Middle frontal gyrus (tissue), 1 donor: ENCODE results near the gene TRIM41.
"Not testable (repeated sequence)": the region's sequence is repeated elsewhere in the genome, so short reads cannot be mapped to it uniquely, and the experiment has no call there.

Experiments used
- DNase-seq: peaks from one replicate; pipeline ENCODE4 v3.0.0-alpha.2; 2015; ENCODE audit warnings: low spot score; ENCODE audit errors: extremely low spot score

TRIM41 gene

DNA sequence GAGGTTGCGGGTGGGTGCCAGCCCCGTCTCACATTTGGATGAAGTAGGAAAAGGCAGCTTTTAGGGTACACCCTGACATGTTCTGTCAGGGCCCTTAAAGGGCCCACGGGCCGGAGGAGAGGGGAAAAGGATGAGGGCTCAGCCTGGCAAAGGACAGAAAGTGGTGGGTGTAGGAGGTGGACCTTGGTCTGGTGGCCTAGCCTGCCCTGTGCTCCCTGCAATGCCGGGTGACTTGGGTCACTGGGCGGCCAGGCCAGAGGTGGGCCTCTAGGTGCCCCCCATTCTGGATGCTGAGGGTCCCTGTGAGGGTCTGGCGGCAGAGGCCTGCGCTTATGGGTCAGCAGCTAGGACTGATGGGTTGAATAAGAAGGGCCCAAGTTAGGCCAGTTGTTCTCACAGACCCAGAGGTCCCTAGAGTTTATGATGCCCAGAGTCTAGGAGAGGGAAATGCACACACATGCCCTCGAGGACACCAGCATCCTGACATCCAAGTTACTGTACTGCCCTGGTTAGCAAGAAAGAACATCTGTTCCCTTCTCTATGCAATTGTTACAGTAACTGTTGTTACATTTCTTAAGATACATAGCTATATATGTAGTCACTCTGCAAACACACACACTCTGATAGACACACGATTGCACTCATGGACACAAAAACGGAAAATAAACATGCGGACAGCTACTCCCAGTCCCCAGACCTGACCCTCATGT is 30.6 kb upstream of the TRIM41 start:
- DNase-seq: no peak

DNA sequence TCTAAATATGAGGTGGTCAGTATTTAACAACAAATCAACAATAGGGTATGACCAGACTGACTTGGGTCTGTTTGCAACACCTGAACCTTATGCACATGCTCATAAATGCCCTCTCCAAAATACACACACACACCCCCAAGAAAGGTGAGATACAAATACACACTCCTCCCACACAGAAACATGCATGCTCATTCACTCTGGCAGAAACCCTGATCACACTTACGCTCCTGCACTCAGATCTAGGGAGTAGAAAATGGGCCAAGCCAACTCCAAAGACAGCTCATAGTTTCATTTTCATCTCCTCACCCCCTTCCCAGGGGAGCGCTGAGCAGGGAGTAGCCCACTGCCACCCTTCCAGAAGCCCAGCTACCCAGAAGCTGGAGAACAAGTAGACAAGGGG is 29.4 kb upstream of the TRIM41 start:
- DNase-seq: no peak

DNA sequence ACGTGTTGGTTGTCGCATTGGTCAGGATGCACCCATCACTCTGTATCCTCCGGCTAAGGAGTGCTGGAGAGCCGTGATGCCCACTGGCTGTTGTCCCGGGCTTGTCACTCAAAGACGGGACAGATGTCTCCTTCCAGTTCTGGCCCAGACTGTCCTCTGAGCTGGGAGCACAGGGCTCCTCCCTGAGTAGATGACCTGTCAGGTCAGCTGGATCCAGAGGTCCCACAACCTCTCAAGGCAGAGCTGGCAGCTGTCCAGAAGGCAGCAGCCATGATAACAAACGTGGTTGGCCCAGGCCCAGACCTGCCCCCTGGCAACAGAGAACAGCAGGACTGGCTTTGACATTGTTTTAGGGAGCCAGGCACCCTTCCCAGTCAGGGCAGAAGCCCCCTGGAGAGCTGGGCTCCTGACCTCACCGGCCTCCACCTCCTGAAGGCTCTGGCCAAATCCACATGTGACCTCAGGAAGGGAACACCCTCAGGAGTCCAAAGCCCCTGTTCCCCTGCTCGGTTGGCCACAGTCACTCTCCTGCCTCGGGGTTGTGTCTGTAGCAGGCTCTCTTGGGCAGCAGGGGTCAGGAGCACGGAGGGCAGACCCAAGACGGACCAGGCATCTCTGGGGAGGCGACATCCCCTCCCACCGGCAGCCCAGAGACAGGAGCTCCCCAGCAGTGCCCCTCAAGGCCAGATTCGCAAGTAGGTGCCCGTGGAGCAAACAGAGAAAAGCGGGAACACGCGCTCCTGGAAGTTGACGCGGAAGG is 28.4 kb upstream of the TRIM41 start:
- no peak for DNase-seq

DNA sequence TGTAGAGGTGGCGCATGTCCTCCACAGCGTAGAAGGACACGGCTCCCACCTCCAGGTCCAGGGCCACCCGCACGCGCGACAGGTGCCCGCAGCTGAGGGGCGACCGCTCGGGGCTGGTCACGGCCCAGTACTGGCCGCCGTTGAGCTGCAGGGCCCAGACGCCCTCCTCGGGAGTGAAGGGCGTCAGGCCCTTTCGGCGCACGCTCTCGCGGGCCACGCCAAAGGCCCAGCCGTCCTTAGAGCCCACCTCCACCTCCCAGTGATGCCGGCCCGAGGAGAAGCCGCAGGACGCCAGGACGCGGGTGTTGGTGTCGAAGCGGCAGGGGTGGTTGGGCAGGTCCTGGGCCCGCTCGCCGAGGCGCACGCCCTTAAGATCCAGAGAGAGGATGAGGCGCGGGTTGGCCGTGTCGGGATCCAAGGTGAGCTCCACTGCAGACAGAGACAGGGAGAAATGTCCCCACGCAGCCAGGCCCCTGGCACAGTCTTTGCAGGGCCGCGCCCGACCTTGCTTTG is 27.8 kb upstream of the TRIM41 start:
- DNase-seq: no peak

DNA sequence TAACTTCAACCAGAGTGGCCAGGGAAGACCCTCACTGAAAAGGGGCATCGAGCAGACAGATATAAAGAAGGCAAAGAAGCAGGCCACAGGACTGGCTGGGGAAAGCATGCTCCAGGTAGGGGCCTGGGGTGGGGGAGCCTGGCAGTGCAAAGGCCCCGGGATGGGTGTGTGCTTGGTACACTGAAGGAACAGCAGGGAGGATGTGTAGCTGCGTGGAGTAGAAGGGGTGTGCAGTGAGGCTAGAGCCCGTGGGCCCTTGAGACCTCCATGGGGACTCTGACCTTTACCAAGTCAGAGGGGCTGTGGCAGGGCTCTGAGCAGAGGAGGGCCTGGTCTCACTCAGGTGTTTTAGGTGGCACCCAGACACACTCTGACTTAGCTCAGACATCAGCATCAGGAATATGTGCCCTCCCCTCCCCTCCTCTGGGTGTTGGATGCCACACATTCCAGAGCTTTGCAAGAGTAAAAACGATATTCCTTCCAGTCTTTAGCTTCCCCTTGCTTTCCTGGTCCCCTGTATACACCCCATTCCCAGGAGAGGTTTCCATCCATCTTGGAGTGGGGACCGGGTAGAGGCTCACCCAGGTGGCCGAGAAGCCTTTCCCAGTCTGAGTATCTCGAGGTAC is 25.6 kb upstream of the TRIM41 start:
- no peak for DNase-seq

DNA sequence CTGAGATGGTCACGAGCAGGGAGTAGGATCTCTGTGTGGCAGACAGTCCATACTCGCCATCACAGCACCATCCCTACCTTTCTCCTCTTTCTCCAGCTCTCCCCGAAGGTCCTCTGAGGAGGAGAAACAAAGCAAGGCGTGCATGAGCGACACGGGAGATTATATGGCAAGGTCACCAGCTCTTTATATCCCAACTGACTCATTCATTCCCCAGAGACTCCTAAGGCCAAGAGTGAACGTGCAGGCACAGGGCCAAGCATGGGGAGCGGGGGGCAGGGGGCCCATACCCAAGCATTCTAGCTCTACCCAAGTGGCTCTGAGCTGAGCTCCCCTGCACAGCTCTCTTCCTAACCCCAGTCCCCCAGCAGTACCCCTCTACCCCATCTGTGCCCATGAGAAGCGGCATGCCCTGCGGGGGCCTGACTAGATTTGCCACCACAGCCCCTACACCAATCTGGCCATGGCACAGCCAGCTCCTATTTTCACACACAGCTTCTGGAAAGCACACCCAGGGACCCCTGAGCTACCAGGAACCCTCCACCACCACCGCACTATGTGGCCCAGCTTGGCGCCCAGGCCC is 24.9 kb upstream of the TRIM41 start:
- no peak for DNase-seq

DNA sequence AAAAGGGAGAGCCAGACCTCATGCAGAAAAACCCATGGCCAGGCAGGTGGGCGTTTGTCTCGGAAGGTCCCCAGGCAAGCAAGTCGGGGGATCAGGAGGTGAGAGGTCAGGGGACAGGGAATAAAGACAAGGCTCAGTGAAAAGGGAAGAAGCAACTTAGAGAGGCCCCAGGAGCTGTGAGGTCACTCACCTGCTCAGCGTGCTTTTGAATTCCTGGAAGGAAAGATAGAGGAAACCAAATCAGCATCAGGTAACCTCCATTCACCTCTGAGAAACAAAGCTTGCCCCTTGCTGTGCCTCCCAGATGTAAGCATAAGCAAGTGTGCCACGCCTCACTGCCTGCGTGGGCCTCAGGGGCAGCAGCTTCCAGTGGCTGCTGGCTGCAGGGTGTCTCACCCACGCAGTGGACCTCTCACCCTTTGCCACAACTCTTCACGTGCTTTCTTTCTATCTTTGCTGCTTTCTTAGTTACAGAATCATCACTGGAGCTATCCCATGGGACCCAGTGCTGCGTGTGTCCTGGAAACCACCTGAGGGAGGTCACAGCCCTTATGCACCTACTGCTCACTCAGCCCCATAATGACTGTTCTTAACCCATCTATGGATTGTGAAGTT is 24.1 kb upstream of the TRIM41 start:
- DNase-seq: no peak

DNA sequence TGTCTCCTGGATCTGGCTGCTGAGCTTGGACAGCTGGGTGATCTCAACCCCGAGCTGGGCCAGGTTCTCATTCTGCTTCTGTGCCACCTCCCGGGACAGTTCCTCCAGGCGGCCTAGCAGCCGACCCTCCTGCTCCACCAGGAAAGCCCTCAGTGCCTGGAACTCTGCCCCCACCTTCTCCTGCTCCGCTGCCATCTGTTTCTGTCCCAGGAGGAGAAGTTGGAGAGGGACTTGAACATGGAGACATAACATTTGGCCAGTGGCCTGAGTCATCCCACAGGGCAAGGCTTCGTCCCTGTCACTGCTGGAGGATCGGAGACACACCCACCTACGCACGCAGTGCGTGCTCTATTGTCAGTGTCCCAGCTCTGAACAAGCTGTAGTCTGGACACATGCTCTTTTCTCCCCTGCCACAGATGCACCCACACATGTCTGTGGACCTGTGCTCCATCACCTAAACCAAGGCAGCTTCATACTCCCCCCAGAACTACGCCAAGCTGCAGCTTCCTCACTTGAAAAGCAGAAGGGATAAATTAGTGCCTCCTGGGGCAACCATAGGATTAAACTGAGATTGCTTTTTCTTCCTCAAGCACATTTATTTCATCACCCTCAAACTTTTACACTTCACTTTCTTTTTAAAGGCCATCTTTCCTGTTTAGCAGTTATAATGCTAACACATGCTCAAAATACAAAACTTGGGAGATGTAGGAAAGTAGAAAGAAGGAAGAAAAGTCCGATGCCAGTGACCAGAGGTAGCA is 23.0 kb upstream of the TRIM41 start:
- no peak for DNase-seq

DNA sequence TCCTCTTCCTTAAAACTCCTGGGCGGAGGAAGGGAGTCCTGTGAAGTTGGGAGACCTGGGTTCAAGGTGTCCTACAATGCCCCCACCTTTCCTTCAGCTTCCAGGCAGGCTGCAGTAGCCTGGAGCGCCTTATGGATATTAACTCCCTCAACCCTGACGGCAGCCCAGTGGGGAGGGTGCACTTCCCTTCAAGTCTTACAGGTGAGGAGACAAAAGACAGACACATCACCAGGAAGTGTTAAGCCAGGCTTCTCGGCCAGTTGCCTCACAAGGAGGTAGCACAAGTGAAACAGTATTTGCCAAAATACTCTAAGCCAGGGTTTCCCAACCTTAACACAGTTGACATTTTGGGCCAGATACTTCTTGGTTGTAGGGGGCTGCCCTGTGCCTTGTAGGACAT is 22.3 kb upstream of the TRIM41 start:
- no peak for DNase-seq

DNA sequence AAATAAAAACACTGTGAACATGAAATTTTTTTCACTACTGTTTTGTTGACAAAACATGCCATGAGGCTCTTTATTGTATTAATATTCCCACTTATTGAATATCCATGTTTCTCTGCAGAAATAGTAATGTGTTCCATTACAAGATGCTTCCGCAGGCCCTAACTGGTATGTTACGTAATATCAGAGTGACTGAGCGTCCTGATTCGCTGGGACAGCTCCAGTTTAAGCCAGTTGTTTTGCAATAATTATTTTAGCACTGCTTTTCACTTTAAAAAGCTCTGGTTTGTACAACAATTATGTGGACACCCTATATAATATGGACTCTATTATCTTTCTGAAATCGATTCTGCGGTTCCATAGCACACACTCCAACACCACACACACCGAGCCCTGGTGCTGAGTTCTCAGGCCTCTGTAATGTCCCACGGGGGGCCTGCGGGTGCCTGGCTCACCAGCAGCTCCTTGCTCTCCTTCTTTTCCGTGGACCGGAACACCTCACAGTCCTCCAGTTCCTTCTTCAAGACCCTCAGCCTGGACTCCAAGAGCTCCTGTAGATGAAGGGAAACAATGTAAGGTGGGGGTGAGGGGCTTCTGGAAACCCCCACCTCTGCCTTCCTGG is 19.9 kb upstream of the TRIM41 start:
- no peak for DNase-seq

DNA sequence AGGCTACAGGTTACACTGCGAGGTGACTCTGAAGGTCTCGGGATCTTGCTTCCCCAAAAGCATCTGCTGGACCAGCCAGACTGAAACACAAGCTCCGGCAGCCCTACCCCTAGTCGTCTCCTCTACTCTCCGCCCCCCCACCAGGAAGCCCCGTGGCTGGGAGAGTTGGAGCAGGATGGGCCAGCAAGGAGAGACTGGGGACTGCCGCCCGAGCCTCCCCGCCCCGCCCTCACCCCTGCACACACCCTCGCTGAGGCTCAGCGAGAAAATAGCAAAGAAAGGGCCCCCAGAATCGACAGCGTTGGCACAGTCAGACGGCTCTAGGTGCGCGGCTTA is 19.3 kb upstream of the TRIM41 start:
- no peak for DNase-seq

DNA sequence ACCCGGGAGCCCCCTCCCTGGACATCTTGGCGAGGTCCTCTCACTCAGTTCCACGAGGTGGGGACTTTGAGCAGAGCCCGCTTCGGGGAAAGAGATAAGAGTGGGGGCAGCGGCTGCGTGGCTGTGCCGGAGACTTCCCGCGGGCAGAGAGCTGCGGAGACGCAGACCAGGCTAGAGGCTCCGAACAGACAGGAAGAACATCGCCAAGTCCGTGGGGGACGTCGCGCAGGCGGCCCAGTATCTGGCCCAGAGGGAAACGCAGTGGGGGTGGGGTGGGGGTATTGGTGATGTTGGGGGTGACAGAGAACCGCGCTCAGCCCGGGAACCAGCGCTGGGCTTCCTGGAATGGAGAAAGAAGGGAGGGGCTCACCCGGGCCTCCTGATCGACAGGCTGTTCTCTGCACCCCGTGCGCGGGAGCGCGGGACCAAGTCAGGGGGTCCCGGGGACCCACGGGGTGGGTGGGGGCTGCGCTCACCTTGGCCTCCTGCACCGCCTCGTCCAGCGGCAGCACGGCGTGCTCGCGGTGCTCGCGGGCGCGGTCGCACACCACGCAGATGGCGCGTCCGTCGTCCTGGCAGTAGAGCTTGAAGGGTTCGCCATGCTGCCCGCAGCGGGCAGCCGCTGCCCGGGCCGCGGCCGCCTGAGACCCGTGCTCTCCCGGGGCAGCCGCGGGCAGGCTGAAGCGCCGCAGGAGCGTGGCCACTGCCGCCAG is 18.8 kb upstream of the TRIM41 start:
- DNase-seq: no peak

DNA sequence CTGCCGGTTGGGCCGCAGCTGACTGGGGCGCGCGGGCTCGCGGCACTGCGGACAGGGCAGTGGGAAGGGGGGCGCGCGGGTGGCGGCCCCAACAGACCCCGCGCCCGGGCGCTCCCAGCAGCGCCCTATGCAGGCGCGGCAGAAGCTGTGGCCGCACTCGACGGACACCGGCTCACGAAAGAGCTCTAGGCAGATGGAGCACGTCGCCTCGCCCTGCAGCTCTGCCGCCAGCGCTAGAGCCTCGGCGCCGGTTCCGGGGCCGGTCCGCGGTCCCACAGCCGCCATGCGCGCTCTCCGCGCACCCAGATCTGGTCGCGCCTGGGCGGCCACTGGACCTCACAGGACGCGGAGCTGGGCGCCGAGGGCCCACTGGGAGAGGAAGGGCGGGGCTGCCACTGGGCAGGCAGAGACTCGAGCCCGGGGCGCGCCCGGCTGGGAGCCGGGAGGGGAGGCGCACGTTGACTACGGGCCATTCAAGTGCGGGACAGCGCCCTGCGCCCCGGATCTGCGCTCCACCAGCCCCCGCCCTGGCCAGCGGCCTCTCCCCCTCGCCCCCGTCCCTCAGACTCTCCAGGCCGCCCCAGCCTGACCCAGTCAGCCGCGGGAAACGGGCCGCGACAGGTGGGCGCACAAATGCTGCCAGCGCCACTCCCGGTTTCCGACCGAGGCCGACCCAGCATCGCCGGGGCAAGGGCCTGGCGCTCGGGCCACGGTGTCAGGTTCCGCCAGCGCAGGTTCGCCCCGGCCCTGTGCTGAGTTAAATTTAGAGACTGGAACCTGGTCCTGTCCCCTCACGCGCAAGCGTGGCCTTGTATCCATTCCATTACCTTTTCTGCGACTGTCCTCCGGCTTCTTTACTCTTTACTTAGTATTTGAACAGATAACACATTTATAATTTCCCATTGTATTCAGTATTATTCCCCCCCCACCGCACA is 18.0 kb upstream of the TRIM41 start, which contains the start of gene TRIM7:
Gene TRIM7 (minus strand): TSS at position 371 of the 935 bp plus-strand sequence. CDS start 86 bp downstream, at position 285.
- DNase-seq: no peak

DNA sequence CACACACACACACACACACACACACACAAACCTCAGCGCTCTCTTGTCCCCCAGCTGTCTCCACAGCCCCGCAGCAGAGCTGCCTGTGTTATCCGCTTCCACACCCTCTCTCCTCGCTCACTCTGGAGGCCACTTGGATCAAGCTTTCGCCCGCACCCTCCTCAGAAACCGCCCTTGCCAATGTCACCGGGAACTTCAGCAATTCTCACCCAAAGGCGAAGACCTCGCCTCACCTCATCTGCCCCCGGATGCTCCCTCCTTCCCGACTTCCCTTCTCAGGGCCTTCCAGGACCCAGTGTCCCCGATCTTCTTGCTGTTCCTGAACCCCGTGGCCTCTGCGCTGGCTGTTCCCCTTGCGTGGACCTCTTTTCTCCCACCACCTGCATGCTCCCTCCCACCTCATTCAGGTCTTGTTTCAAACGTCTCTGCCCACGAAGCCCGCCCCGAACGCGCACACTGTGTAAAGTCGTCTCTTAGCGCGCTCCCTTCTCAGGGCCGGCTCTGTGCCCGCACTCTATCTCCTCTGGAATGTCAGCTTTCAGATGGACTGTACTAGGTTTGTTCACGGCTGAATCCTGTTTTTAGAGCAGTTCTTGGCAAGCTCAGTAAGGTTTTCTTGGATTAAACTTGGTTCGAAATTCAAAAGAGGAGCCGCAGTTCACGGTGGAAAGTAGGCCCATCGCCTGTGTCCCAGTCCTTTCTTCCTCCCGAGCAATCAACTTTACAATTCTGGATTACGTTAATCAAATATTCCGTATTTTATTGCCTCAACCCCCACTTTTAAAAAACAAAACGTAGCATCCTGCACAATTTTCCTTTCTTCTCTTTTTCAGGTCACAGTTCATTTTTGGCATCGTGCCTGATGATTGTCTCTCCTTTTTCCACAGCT is 17.1 kb upstream of the TRIM41 start:
- DNase-seq: no peak

DNA sequence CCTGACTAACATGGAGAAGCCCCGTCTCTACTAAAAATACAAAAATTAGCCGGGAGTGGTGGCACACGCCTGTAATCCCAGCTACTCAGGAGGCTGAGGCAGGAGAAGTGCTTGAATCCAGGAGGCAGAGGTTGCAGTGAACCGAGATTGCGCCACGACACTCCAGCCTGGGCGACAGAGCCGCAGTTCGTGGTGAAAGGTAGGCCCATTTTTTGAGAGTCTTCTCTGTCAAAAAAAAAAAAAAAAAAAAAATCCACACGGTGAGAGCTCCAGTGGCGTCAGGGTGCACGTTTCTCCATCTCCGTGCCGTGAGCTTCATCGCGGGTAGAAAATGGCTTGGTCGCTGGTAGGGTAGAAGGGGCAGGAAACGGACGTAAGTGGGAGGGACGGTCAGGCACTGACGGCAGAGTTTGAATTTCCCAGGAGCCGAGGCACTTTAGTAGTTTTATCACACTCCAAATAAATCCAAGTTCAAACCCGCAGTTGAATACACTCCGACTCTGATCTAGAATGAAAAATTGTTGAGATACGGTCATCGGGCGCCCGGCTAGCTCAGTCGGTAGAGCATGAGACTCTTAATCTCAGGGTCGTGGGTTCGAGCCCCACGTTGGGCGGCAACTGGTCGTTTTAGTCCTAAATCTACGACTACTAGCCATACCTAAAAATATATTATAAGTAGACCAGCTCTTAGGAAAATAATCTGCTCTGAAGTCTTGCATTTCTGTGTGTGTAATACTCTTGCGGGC is 15.7 kb upstream of the TRIM41 start:
- DNase-seq: peak; percentile 64

DNA sequence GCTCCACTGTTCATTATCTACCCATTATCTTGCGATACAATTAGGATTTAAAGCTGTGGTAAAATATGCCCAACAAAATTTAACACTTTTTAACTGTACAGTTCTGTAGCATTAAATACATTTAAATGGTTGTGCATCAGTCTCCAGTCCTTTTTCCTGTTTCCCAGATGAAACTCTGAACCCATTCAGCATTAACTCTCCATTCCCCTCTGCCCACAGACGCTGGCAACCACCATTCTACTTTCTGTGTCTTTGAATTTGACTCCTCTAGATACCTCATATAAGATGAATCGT is 15.2 kb upstream of the TRIM41 start:
- DNase-seq: no peak

DNA sequence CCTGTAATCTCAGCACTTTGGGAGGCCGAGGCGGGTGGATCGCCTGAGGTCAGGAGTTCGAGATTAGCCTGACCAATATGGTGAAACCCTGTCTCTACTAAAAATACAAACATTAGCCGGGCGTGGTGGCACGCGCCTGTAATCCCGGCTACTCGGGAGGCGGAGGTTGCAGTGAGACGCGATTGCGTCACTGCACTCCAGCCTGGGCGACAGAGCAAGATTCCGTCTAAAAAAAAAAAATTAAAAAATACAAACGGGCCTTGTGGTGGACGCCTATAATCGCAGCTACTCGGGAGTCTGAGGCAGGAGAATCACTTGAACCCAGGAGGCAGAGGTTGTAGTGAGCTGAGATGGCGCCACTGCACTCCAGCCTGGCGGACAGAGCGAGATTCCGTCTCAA is 14.1 kb upstream of the TRIM41 start:
- DNase-seq: not testable (repeated sequence)
